Neural cell (in vitro differentiated cells): Measurements from ENCODE around the gene CDRT15.

Experiments
- EP300 ChIP-seq: fragments of 450-650 bp; conservative IDR thresholded peaks from 2 replicates; pipeline ENCODE4 v1.6.1; 2014; ENCODE audit warnings: antibody characterized with exemption, mild to moderate bottlenecking, moderate library complexity; ENCODE audit not compliant: poor library complexity, severe bottlenecking
- EZH2 ChIP-seq: fragments of 200-600, 300-800 bp; shearing (Covaris generic), sonication (generic); IDR thresholded peaks from 2 replicates; pipeline ENCODE4 v1.6.1; 2014; ENCODE audit warnings: antibody characterized with exemption, low read length, borderline replicate concordance, mild to moderate bottlenecking; ENCODE audit not compliant: insufficient read depth, poor library complexity, severe bottlenecking
- POLR2AphosphoS5 ChIP-seq: IDR thresholded peaks from 2 replicates; pipeline ENCODE4 v1.6.1; 2012
- RAD21 ChIP-seq: fragments of 450-650 bp; conservative IDR thresholded peaks from 2 replicates; pipeline ENCODE4 v1.6.1; 2014; ENCODE audit warnings: antibody characterized with exemption, mild to moderate bottlenecking, moderate library complexity
- TAF1 ChIP-seq: IDR thresholded peaks from 2 replicates; pipeline ENCODE4 v1.6.1; 2012; ENCODE audit warnings: low read depth
- TF ChIP-seq, protein P1 (sequence below): fragments of 450-650 bp; IDR thresholded peaks from 2 replicates; pipeline ENCODE4 v1.5.1; 2014; ENCODE audit warnings: antibody characterized with exemption, mild to moderate bottlenecking, moderate library complexity; ENCODE audit not compliant: poor library complexity, severe bottlenecking

- no peak for TF ChIP-seq RAD21
- TF ChIP-seq TAF1, result no peak
- TF ChIP-seq, protein P1, sequence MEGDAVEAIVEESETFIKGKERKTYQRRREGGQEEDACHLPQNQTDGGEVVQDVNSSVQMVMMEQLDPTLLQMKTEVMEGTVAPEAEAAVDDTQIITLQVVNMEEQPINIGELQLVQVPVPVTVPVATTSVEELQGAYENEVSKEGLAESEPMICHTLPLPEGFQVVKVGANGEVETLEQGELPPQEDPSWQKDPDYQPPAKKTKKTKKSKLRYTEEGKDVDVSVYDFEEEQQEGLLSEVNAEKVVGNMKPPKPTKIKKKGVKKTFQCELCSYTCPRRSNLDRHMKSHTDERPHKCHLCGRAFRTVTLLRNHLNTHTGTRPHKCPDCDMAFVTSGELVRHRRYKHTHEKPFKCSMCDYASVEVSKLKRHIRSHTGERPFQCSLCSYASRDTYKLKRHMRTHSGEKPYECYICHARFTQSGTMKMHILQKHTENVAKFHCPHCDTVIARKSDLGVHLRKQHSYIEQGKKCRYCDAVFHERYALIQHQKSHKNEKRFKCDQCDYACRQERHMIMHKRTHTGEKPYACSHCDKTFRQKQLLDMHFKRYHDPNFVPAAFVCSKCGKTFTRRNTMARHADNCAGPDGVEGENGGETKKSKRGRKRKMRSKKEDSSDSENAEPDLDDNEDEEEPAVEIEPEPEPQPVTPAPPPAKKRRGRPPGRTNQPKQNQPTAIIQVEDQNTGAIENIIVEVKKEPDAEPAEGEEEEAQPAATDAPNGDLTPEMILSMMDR, result no peak
- TF ChIP-seq POLR2AphosphoS5, result no peak
- no peak for TF ChIP-seq EP300
- TF ChIP-seq EZH2, result no peak
Observed at GRCh38 chr17:14201988-14202380, 34.7 kb downstream of the CDRT15 start.
